Vagina (tissue), 2 donors: ENCODE results near the gene ARHGAP27.

Source experiments
- POLR2AphosphoS5 ChIP-seq, 2 donors: sonication (generic); formaldehyde crosslinking; IDR thresholded peaks; one replicate each; pipeline ENCODE4 v1.9.0; 2017; ENCODE audit warnings: antibody characterized with exemption in 2 of 2, mild to moderate bottlenecking in 2 of 2, low read depth in 1 of 2; ENCODE audit not compliant: insufficient read depth in 1 of 2
- TF ChIP-seq, protein P1 (sequence below), 3 experiments: fragments of 450-650 bp in 2 of 3; fragments of 200-600 bp in 1 of 3; sonication (generic) in 1 of 3; IDR thresholded peaks; one replicate each; pipeline ENCODE4 v1.5.1; 2017 to 2019; ENCODE audit warnings: antibody characterized with exemption in 3 of 3, mild to moderate bottlenecking in 2 of 3, moderate library complexity in 2 of 3

DNA sequence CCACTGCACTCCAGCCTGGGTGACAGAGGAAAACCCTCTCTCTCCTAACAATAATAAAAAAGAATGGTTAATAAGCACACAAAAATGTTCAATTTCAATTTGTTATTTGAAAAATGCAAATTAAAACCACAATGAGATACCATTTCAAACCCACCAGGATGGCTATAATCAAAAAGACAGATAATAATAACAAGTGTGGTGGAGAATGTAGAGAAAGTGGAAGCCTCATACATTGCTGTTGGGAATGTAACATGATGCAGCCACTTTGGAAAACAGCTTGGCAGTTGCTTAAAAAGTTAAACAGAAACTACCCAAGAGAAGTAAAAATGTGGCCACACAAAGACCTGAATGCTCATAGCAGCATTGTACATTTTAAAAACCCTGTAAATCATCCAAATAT is 64.0 kb downstream of the ARHGAP27 start:
- no peak for TF ChIP-seq POLR2AphosphoS5 (IDR thresholded peaks at IDR 0.05; ENCODE audit: insufficient read depth in 1 of 2, low read depth in 1 of 2)
- TF ChIP-seq, protein P1, sequence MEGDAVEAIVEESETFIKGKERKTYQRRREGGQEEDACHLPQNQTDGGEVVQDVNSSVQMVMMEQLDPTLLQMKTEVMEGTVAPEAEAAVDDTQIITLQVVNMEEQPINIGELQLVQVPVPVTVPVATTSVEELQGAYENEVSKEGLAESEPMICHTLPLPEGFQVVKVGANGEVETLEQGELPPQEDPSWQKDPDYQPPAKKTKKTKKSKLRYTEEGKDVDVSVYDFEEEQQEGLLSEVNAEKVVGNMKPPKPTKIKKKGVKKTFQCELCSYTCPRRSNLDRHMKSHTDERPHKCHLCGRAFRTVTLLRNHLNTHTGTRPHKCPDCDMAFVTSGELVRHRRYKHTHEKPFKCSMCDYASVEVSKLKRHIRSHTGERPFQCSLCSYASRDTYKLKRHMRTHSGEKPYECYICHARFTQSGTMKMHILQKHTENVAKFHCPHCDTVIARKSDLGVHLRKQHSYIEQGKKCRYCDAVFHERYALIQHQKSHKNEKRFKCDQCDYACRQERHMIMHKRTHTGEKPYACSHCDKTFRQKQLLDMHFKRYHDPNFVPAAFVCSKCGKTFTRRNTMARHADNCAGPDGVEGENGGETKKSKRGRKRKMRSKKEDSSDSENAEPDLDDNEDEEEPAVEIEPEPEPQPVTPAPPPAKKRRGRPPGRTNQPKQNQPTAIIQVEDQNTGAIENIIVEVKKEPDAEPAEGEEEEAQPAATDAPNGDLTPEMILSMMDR (IDR thresholded peaks at IDR 0.05), result no peak
